ENCODE measurements around the gene UGT1A5.

DNA sequence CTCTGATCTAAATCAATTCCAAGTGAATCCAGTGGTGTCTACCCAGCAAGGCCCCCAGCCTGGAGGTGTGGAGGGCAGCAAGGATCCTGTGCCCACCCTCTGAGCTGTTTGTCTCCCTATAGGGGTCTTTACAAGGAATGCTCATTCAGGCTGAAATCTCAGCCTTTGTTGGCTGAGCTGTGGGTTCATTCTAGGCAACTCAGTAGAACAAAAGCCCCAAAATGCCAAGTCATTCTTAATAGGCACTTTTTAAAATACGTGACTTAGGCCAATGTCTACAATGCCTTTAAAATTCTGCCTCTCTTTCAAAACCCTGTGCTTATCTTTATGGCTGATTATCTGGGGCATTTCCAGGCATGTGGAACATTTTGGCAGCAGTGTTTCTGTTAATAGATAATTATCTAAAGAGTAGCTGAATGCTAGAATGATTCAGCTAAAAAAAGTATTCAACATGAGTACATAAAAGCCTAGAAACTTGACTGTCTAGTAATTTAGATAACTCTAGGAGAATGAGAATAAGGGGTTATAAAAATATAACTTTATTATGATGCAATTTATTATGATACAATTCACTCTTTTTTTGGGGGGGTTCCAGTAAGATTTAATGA, 12.6 kb upstream of the UGT1A5 start:
- TF ChIP-seq POLR2AphosphoS5 (IDR thresholded peaks at IDR 0.05; ENCODE audit: borderline replicate concordance, low read depth, low read length) (peak; percentile 37; the same call in 1 of the 2 replicates), FOXP2 (optimal IDR thresholded peaks at IDR 0.05; ENCODE audit: control extremely low read depth, extremely low read length, insufficient read depth) (no peak), EZH2 (IDR thresholded peaks at IDR 0.05) (no peak)

All from SK-N-MC (cell line).